A172 (cell line): ENCODE measurements around the gene SPNS3. TPM values are rescaled to one million over a fixed set of nuclear protein-coding genes. Genes with fewer than 3 reads are reported as not detected.
A peak's percentile ranks its signal among the peaks of the same experiment; 100 is the strongest.

Experiments used
- DNase-seq: peaks from one replicate; pipeline ENCODE4 v3.0.0-alpha.2; 2015; ENCODE audit warnings: low spot score
- total RNA-seq: library from RNA; depleted of rRNA; stranded (reverse); fragments of >200 nt; shearing (Covaris generic); gene quantifications from 2 replicates; pipeline ENCODE4 v1.2.3, GENCODE V29; 2014; rRNA removed

SPNS3 gene
- total RNA-seq = 1.1 and 1.8 TPM in 2 replicates

GRCh38 chr17:4433515-4434031 is at the start of gene SPNS3:
TSS of gene SPNS3 (plus strand) at chr17:4433940. CDS start at chr17:4433968, 28 bp downstream.
- DNase-seq = peak; percentile 35

- no peak for DNase-seq
Observed at GRCh38 chr17:4386406-4386805, 47.3 kb upstream of the SPNS3 start.

- no peak for DNase-seq
Observed at GRCh38 chr17:4387137-4387536, 46.6 kb upstream of the SPNS3 start.

- no peak for DNase-seq
Observed at GRCh38 chr17:4389079-4389478, 44.7 kb upstream of the SPNS3 start.

GRCh38 chr17:4393806-4394205 is 39.9 kb upstream of the SPNS3 start:
- no peak for DNase-seq

- DNase-seq = peak; percentile 54
Observed at GRCh38 chr17:4394208-4395110, 39.3 kb upstream of the SPNS3 start.

GRCh38 chr17:4395111-4395478 is 38.6 kb upstream of the SPNS3 start:
- DNase-seq = no peak

GRCh38 chr17:4397840-4398239 is 35.9 kb upstream of the SPNS3 start:
- no peak for DNase-seq

- DNase-seq = no peak
Observed at GRCh38 chr17:4405038-4405669, 28.6 kb upstream of the SPNS3 start.

GRCh38 chr17:4405699-4406098 is 28.0 kb upstream of the SPNS3 start:
- DNase-seq = no peak

- no peak for DNase-seq
Observed at GRCh38 chr17:4406386-4406785, 27.4 kb upstream of the SPNS3 start.

- DNase-seq = no peak
Observed at GRCh38 chr17:4407216-4407615, 26.5 kb upstream of the SPNS3 start.

GRCh38 chr17:4407851-4408250 is 25.9 kb upstream of the SPNS3 start:
- no peak for DNase-seq

GRCh38 chr17:4409659-4410058 is 24.1 kb upstream of the SPNS3 start:
- DNase-seq = no peak

- no peak for DNase-seq
Observed at GRCh38 chr17:4411201-4411600, 22.5 kb upstream of the SPNS3 start.

- peak; percentile 84 for DNase-seq
Observed at GRCh38 chr17:4412933-4413831, 20.6 kb upstream of the SPNS3 start.

- DNase-seq = no peak
Observed at GRCh38 chr17:4417129-4417667, 16.5 kb upstream of the SPNS3 start.

GRCh38 chr17:4420692-4421131 is 13.0 kb upstream of the SPNS3 start:
- peak; percentile 81 for DNase-seq

GRCh38 chr17:4422864-4423263 is 10.9 kb upstream of the SPNS3 start:
- DNase-seq = peak; percentile 21

- DNase-seq = no peak
Observed at GRCh38 chr17:4425398-4425797, 8.3 kb upstream of the SPNS3 start.

GRCh38 chr17:4426499-4427208 is 7.1 kb upstream of the SPNS3 start:
- no peak for DNase-seq
